Spleen (tissue), 7 donors: ENCODE results near the gene SAT1.

Source experiments
- CTCF ChIP-seq, 11 experiments: fragments of 200-600 bp in 7 of 11; fragments of 450-650 bp in 4 of 11; sonication (generic) in 4 of 11; IDR thresholded peaks in 8 of 11; conservative IDR thresholded peaks in 3 of 11; 1 replicate in 7 of 11; 2 replicates in 4 of 11; pipeline versions ENCODE4 v1.4.0 to v1.8.0; 2016 to 2021; ENCODE audit warnings: antibody characterized with exemption in 11 of 11, inconsistent platforms in 4 of 11, mild to moderate bottlenecking in 1 of 11
- POLR2A ChIP-seq, 3 donors: fragments of 450-650 bp; IDR thresholded peaks; one replicate each; pipeline ENCODE4 v1.5.1; 2017; ENCODE audit warnings: antibody characterized with exemption in 3 of 3, mild to moderate bottlenecking in 1 of 3
- POLR2AphosphoS5 ChIP-seq, 3 donors: sonication (generic); formaldehyde crosslinking; IDR thresholded peaks; one replicate each; pipeline ENCODE4 v1.5.1; 2017; ENCODE audit warnings: antibody characterized with exemption in 3 of 3
- donor health status: DM: no; HTN: no; CAD: no; lungs with moderate emphysema.
- donor health status: DM: no; HTN: no; CAD: no.
- donor health status: DM: no; HTN: no; CAD: no.

GRCh38 chrX:23770142-23770541 is 12.8 kb upstream of the SAT1 start:
- TF ChIP-seq POLR2AphosphoS5 (IDR thresholded peaks at IDR 0.05) (no peak), CTCF (IDR thresholded peaks at IDR 0.05 in 8 of 11, conservative IDR thresholded peaks at IDR 0.05 in 3 of 11) (no peak), POLR2A (IDR thresholded peaks at IDR 0.05) (no peak)
